GM19463 (cell line): Measurements from ENCODE around the gene PPA2.
A peak's percentile ranks its signal among the peaks of the same experiment; 100 is the strongest.

Source experiments
- ATAC-seq: cut with Tn5 transposase; IDR thresholded peaks from one replicate; pipeline ENCODE4 v1.9.1; 2021; ENCODE audit warnings: mild to moderate bottlenecking, moderate library complexity; ENCODE audit not compliant: unreplicated experiment

PPA2 gene

GRCh38 chr4:105399532-105400161, 74.2 kb downstream of the PPA2 start:
- ATAC-seq: no peak

GRCh38 chr4:105392858-105393257, 81.0 kb downstream of the PPA2 start:
- no peak for ATAC-seq

DNA sequence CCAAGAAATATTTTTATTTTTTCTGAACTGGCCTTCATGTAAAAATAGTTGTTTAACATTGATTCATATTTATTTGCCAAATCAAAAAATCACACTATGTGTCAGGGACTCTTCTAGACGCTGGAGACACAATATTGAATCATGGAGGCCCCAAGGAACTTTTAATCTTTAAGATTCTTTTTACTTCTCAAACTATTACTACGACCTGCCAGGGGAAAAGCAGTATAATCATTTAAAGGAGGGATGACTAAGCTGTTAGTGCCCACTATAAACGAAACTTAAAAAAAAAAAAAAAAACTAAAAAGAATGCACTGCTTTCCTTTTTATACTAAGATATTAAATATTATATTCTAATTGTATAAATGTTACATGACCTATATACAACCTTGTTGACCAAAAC, 84.7 kb downstream of the PPA2 start:
- ATAC-seq: no peak

DNA sequence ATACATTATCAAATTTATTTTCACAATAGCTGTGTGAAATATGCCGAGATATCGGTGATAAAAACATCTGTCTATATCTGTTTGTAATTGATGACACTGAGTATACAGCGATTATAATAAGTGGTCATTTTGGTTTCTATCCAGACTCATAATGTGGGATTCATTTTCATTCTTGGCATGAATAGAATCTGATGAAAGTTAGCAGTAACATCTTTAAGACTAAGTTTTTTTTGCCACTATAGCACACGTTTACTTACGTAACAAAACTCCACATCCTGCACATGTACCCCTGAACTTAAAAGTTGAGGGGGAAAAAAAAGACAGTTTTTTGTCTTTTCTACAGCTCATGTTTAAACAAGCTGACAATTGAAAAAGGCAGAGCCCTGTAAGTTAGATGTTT, 86.4 kb downstream of the PPA2 start:
- ATAC-seq: no peak

- no peak for ATAC-seq
These were observed 87.8 kb downstream of the PPA2 start for GRCh38 chr4:105386012-105386411.

DNA sequence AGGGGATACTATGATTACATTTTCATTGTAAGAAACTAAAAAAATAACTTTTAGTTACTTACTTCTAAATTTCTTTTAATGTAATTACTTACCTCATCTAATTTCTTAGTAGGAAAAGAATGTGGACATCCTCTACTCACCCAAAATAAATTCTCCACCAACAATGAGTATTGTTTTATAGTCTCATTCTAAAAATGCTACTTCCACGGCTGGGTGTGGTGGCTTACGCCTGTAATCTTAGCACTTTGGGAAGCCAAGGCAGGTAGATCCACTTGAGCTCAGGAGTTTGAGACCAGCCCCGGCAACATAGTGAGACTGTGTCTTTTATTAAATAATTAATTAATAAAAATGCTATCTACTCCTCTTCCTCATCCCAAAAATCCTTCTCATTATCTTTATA, 99.8 kb downstream of the PPA2 start:
- no peak for ATAC-seq

DNA sequence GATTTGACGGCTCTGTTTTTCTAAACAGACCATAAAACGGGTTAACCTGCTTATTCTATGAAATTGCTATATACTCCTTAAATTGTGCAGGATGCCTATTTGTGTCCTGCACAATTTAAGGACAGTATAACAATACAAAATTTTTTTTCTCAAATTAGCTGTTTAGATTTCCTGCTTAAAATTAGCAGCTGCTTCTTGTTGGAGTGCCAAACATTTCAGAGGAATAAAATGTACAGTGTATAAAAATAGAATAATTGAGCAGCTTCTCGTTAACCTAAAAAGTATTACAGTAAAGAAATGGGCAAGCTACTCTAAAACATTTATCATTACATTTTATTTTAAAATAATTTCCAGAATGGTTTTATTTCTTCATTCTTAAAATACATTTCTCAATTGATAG, 100.5 kb downstream of the PPA2 start:
- ATAC-seq: no peak

- ATAC-seq: no peak
These were observed 103.9 kb downstream of the PPA2 start for GRCh38 chr4:105369988-105370387.

- ATAC-seq: no peak
These were observed 112.8 kb downstream of the PPA2 start for GRCh38 chr4:105361053-105361452.

DNA sequence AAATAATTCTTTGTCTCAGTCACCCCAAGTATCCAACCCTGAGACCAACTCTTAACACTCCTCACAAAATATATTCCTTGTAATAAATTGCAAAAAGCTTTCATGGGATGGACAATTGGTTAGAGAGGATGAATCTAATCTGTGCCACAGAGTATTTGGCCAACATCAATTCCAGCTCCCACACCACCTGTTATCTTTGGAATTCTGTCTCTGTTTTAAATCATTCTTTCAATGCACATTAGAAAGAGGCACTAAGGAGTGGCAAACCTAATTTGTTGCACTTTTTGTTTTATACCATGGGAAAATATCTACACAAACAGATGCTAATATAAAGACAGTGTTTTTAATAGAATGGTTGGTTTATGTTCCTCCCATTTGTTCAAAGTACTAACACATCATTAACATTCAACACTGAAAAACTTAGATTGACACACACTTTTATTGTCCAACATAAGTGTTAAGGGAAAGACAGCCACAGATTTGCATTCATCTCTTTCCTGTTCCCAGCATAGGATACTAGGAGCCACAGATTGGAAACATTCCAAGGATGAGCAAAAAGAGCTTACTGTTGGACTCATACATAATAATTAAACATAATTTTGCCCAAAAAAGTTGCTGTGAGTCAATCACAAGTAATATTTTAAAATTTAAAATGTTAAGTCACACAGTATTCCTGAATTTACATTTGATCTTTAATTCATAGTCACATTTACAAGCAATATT, 116.4 kb downstream of the PPA2 start:
- ATAC-seq: no peak

- ATAC-seq: no peak
These were observed 117.7 kb downstream of the PPA2 start for GRCh38 chr4:105356194-105356593.

GRCh38 chr4:105352826-105353225, 121.0 kb downstream of the PPA2 start:
- ATAC-seq: peak; percentile 83

- ATAC-seq: no peak
These were observed 122.0 kb downstream of the PPA2 start for GRCh38 chr4:105351861-105352260.

DNA sequence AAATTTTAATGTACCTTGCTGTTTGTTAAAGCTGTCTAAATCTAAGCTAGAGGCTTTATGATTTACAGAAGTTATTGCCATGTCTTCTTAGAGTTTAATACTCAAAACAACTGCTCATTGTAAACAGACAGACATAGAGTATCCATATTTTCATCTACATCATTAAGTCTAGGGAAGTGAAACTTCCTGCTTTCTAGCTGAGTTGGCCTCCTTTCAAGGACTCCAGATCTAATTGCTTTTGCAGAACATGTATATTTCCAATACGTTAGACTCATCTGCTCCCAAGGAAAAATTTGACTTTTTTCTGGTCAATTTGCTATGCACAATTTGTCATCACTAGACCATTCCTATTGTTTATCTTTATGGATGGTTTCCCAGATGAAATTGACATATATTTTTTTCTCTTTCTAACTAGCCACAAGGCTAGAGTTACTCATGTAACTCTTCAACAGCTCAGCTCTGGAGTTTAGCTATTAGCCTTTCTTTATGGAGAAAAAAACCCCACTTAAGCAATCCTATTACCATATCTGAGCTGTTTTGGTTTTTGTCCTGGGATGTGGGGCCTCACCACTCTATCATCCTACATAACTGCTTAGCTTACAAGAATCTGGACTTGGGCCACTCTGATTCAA, 122.9 kb downstream of the PPA2 start:
- no peak for ATAC-seq

DNA sequence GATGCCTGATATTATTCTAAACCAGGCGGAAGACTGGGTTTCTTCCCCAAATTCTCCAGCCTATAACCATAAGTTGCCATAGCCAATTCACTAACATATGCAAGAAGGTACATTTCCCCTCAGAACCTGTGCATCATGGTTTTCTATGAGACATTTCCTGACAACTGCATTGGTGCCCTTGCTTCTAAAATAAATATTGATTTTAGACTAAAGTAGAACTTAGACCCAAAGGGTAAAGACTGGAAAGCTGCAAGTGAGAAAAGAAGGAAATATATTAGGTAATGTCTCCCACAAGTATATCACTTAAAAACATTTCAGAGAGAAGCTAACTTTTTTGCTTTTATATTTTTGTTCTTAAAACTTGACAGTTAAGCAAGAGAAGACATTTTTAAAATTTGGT, 125.1 kb downstream of the PPA2 start:
- no peak for ATAC-seq

GRCh38 chr4:105346869-105347268, 127.0 kb downstream of the PPA2 start:
- ATAC-seq: no peak

GRCh38 chr4:105345838-105346237, 128.0 kb downstream of the PPA2 start:
- ATAC-seq: no peak

- no peak for ATAC-seq
These were observed 128.5 kb downstream of the PPA2 start for GRCh38 chr4:105345358-105345757.

- ATAC-seq: no peak
These were observed 129.7 kb downstream of the PPA2 start for GRCh38 chr4:105344141-105344540.

DNA sequence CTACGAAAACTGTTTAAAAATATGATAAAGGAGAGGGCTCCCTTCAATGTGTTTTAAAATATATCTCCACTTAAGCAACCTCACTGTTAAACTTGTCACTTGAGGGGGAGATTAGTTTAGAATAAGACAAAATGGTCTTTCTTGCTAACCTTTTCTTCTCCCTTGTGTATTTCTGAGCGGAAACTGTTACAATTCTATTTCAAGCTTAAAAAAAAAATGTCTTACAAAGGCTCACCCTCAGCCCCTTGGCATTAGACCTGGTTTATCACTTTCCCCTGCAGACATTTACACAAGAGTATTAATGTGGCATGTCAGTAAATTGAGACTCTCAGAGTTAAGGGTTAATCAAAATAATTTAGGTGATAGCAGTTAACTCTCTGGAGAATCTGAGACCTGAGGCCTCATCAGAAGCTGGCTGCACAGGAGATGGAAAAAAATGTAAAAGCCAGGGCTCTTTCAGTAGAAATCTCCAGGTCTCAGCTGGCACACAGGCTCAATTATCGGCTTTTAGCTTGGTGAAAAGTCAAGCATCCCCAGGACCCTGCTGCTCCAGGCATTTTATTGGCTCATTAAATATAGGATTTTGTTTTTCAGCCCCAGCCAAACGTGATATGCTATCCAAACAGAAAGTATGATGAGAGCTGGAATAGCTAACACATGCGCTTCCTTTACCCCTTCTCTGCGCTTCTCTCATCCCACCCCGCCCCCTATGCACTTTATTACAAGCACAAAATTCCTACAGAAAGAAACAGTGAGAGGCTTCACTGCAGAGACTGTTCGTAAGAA, 130.5 kb downstream of the PPA2 start:
- no peak for ATAC-seq

GRCh38 chr4:105329081-105329480, 144.8 kb downstream of the PPA2 start:
- ATAC-seq: no peak

- no peak for ATAC-seq
These were observed 145.9 kb downstream of the PPA2 start for GRCh38 chr4:105327956-105328355.
